ENCODE results near the gene GNG13. TPM values are rescaled to one million over a fixed set of nuclear protein-coding genes. Genes with fewer than 3 reads are reported as not detected.
"Not testable (repeated sequence)": the region's sequence is repeated elsewhere in the genome, so short reads cannot be mapped to it uniquely, and the experiment has no call there.

Gene GNG13
- total RNA-seq, 1 donor = not detected

DNA sequence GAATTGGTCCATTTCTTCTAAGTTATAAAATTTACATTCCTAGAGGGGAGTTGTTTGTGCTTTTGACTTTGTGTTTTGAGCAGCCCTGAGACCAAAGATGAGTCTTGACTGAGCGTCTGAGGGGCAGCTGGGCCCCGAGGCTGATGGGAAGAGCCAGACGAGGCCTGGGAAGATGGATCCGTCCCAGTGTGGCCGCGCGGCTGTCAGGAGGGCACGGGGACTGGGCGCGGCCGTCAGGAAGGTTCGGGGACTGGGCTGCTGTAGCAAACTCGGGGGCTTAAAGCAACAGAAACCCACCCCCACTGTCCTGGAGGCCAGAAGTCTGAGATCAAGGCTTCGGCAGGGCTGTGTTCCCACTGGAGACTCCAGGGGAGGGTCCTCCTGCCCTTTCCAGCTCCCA, 38.2 kb upstream of the GNG13 start:
- H3K4me3 ChIP-seq (ENCODE audit: low read depth, low read length) = no peak overlapping the region

DNA sequence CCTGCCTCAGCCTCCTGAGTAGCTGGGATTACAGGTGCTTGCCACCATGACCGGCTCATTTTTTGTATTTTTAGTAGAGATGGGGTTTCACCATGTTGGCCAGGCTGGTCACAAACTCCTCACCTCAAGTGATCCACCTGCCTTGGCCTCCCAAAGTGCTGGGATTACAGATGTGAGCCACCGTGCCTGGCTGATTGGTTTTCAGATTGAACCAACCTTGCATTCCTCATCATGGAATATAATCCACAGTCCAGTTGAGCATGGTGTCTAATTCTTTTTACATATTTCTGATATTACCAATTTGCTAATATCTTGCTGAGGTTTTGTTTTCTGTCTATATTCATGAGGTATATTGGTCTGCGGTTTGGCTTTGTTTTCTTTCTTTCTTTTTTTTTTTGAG, 36.3 kb upstream of the GNG13 start:
- not testable (repeated sequence) for DNase-seq (ENCODE audit: low read depth); H3K4me3 ChIP-seq (ENCODE audit: low read depth, low read length)

More for the DNA sequence above, 38.2 kb upstream of the GNG13 start:
- no peak for DNase-seq (ENCODE audit: low read depth)
- TF ChIP-seq, protein P1, sequence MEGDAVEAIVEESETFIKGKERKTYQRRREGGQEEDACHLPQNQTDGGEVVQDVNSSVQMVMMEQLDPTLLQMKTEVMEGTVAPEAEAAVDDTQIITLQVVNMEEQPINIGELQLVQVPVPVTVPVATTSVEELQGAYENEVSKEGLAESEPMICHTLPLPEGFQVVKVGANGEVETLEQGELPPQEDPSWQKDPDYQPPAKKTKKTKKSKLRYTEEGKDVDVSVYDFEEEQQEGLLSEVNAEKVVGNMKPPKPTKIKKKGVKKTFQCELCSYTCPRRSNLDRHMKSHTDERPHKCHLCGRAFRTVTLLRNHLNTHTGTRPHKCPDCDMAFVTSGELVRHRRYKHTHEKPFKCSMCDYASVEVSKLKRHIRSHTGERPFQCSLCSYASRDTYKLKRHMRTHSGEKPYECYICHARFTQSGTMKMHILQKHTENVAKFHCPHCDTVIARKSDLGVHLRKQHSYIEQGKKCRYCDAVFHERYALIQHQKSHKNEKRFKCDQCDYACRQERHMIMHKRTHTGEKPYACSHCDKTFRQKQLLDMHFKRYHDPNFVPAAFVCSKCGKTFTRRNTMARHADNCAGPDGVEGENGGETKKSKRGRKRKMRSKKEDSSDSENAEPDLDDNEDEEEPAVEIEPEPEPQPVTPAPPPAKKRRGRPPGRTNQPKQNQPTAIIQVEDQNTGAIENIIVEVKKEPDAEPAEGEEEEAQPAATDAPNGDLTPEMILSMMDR (IDR thresholded peaks at IDR 0.05; ENCODE audit: insufficient read depth, low read length) = no peak

DNA sequence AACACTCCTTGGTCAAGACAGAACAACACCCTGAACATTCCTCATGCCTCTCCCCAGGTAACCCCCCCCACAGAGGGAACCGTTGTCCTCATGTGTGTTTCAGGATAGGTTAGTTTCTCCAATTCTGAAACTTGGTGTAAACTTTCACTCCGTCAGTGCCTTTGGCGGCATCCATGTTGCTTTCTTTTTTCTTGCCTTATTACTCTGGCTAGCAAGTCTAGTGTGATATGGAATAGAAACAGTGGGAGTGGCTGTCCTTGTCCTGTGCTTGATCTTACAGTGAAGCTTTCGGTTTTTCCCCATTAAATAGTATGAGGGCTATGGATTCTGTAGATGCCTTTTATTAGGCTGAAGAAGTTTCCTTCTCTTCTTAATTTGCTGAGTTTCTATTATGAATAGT, 35.7 kb upstream of the GNG13 start:
- DNase-seq (ENCODE audit: low read depth) = no peak
- TF ChIP-seq, protein P1 (IDR thresholded peaks at IDR 0.05; ENCODE audit: insufficient read depth, low read length) = no peak

DNA sequence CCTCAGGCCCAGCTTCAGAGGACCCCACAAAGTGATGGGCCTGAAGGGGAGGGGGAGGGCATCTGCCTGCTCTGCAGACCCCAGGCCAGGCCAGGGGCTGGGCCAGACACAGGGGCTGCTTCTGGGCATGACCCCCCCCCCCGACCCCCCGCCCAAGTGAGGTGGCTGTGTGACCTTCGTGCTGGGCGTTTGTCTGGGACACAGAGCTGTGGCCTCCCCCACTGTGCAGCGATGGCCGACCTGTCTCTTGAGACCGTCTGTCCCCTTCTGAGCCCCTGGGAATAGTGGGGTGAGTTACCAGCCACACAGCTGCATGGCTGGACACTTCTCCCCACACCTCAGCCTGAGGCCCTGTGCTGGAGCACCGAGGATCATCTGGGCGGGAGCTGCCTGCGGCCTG, 34.8 kb upstream of the GNG13 start:
- no peak for DNase-seq (ENCODE audit: low read depth)
- no peak overlapping the region for H3K4me3 ChIP-seq (ENCODE audit: low read depth, low read length)
- TF ChIP-seq, protein P1 (IDR thresholded peaks at IDR 0.05; ENCODE audit: insufficient read depth, low read length) = no peak

More for the DNA sequence above, 35.7 kb upstream of the GNG13 start:
- no peak overlapping the region for H3K4me3 ChIP-seq (ENCODE audit: low read depth, low read length)

DNA sequence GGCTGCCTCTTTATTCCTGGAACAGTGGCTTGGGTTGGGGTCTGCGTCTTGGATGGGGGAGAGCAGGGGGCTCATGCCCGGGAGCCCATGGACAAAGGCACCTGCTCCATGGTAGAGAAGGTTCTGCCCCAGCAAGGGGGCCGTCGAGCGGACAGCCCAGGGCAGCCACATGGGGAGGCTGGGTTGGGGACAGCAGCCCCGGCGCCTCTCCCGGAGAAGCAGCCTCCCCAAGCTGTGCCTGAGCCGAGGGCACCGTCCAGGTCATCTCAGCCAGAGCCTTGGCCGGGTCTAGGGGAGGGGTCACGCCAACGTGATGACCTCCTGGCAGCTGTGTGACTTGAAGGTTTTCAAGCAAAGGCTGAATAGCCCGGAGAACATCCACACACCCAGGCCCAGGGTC, 32.9 kb upstream of the GNG13 start:
- DNase-seq (ENCODE audit: low read depth) = no peak
- H3K4me3 ChIP-seq (ENCODE audit: low read depth, low read length) = no peak overlapping the region
- TF ChIP-seq, protein P1 (IDR thresholded peaks at IDR 0.05; ENCODE audit: insufficient read depth, low read length) = no peak

DNA sequence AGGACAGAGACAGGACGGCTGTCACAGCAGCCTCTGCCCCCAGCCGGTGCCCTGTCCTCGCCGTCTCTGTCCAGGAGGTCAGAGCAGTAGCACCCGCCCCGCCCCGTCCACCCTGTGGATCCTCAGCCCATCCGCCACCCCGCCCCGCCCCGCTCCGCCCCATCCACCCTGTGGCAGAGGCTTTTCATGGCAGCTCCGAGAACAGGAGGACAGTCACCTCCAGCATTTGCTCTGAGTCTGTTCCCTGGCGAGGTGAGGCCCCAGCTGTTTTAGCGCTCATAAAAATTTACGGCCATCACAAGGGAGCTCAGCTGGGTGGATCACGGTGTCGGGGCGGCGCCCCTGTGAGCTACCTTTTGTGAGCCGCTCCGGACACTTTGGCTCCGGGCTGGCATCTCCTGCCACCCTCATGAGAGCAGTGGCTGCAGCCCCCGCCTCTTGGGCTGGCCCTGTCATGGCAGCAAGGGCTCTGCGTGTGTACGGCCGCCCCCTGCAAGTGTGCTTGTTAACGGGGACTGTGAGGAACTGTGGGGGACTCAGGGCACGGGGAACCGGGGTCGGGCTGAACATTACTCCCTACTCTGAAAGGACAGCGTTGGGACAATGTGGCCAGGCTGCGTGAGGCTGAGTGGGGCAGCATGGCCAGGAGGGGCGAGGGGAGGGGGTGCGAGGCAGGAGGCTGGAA, 32.3 kb upstream of the GNG13 start:
- TF ChIP-seq, protein P1 (IDR thresholded peaks at IDR 0.05; ENCODE audit: insufficient read depth, low read length) = no peak
- DNase-seq (ENCODE audit: low read depth) = no peak
- no peak overlapping the region for H3K4me3 ChIP-seq (ENCODE audit: low read depth, low read length)

DNA sequence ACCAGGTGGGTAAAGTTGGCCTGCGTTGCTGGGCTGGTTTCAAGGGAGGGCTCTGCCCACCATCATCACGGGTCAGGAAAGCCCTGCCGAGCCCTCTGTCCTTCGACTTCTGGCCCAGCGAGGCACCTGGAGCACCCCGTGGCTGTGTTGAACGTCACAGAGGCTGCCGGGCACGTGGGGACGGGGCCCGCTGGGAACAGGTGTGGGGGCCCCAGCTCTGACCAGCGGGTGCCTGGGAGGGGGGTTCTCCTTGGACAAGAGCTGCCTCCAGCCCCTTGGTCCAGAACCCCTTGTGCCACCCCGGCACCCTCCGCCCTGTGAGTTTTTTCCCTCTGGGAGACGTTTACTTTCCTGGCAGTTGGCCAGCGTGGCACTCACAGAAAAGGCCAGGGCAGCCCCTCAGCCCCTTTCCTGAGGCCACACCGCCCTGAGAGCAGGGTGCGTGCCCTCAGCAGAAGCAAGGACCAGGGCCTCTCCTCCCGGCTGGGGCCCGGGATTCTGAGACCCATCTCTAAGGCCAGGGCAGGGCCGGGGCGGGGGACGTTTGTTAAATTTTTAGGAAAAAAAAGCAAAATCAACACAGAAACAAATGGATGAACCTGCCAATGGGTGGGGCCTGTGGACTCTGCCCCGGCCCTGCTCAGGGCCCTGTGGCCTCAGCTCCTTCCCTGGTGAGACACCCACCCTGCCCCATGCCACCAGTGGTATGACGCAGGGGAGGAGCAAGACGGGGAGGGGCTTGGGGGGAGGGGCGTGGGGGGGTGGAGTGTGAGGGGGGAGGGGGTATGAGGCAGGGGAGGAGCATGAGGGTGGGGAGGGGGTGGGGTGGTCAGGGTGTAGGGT, 31.3 kb upstream of the GNG13 start:
- DNase-seq (ENCODE audit: low read depth) = no peak
- TF ChIP-seq, protein P1 (IDR thresholded peaks at IDR 0.05; ENCODE audit: insufficient read depth, low read length) = no peak
- no peak overlapping the region for H3K4me3 ChIP-seq (ENCODE audit: low read depth, low read length)

Measured in fibroblast of the aortic adventitia (primary cell).